MCF 10A (cell line): ENCODE data around the gene RNASE3. TPM values are rescaled to one million over a fixed set of nuclear protein-coding genes. Genes with fewer than 3 reads are reported as not detected.
"Not testable (repeated sequence)": the region's sequence is repeated elsewhere in the genome, so short reads cannot be mapped to it uniquely, and the experiment has no call there.

Experiments used
- BruUV-seq: library from RNA; stranded (reverse); fragments of 400-500 nt; replicated peaks from 2 replicates; lab custom pipeline; 2021; lab: Mats Ljungman, UMichigan
- CTCF ChIA-PET: fragments of 300-600 bp; sonication (Branson Sonifier 250); formaldehyde crosslinking; extraction: SDS; loops from one replicate; lab custom pipeline; 2021; ENCODE audit warnings: antibody characterized with exemption, inconsistent platforms; lab: Yijun Ruan, JAX
- POLR2A ChIA-PET: fragments of 300-600, 350-650 bp; sonication (Branson Sonifier 250); formaldehyde crosslinking; extraction: SDS; loops from one replicate; lab custom pipeline; 2020; ENCODE audit warnings: antibody characterized with exemption, inconsistent platforms; lab: Yijun Ruan, JAX
- DNase-seq: peaks from one replicate; pipeline ENCODE4 v3.0.0-alpha.2; 2018; ENCODE audit not compliant: unreplicated experiment
- H3K27ac Mint-ChIP-seq: one replicate; pipeline ENCODE4 v1.8.0; 2022; ENCODE audit warnings: mild to moderate bottlenecking, low read depth, mixed read lengths; ENCODE audit not compliant: unreplicated experiment
- H3K27me3 Mint-ChIP-seq: one replicate; pipeline ENCODE4 v1.8.0; 2022; ENCODE audit warnings: mixed read lengths; ENCODE audit not compliant: insufficient read depth, unreplicated experiment
- H3K36me3 Mint-ChIP-seq: one replicate; pipeline ENCODE4 v1.8.0; 2022; ENCODE audit warnings: mild to moderate bottlenecking, moderate library complexity, mixed read lengths; ENCODE audit not compliant: insufficient read depth, unreplicated experiment
- H3K4me1 Mint-ChIP-seq: one replicate; pipeline ENCODE4 v1.8.0; 2022; ENCODE audit warnings: mixed read lengths; ENCODE audit not compliant: insufficient read depth, unreplicated experiment
- H3K4me3 Mint-ChIP-seq: one replicate; pipeline ENCODE4 v1.8.0; 2022; ENCODE audit warnings: mild to moderate bottlenecking, moderate library complexity, mixed read lengths; ENCODE audit not compliant: unreplicated experiment
- H3K9me3 Mint-ChIP-seq: one replicate; pipeline ENCODE4 v1.8.0; 2022; ENCODE audit warnings: mixed read lengths; ENCODE audit not compliant: unreplicated experiment
- CTCF ChIP-seq: fragments of 200-600 bp; IDR thresholded peaks from one replicate; pipeline ENCODE4 v1.8.0; 2022; ENCODE audit warnings: antibody characterized with exemption, mild to moderate bottlenecking; ENCODE audit not compliant: unreplicated experiment
- intact Hi-C: fragments of 100-400 bp; cut with micrococcal nuclease; formaldehyde crosslinking; loops from 2 replicates; pipeline ENCODE4 v1.14.1; 2022
- total RNA-seq: library from RNA; stranded (reverse); gene quantifications from 2 replicates; pipeline ENCODE4 v1.2.3, GENCODE V29; 2022

RNASE3 gene
- total RNA-seq, 1 experiment from 2014 or later, result not detected

- Mint-ChIP-seq H3K4me1 (no peaks in the 10 kb centered on the region), H3K27me3 (peaks cover 59% of the 10 kb centered on the region), H3K9me3 (no peaks in the 10 kb centered on the region), H3K36me3 (no peaks in the 10 kb centered on the region), H3K4me3 (no peak overlapping the region), H3K27ac (no peak overlapping the region)
- ChIA-PET POLR2A (no interaction called here), CTCF (no interaction called here)
- BruUV-seq, result no TSS peak
- no peak for DNase-seq
- intact Hi-C loops, result no loop called here
- TF ChIP-seq CTCF, result no peak
Observed at GRCh38 chr14:20878695-20879094, 12.5 kb upstream of the RNASE3 start.

- H3K4me1 Mint-ChIP-seq, CTCF ChIA-PET, intact Hi-C loops, H3K27ac Mint-ChIP-seq, BruUV-seq, H3K4me3 Mint-ChIP-seq, H3K9me3 Mint-ChIP-seq, DNase-seq, POLR2A ChIA-PET, H3K36me3 Mint-ChIP-seq: not testable (repeated sequence)
- peaks cover 65% of the 10 kb centered on the region for H3K27me3 Mint-ChIP-seq
Observed at GRCh38 chr14:20881229-20881628, 10.0 kb upstream of the RNASE3 start.

GRCh38 chr14:20882787-20883186 lies 8.4 kb upstream of the RNASE3 start:
- H3K4me1 Mint-ChIP-seq, H3K4me3 Mint-ChIP-seq, BruUV-seq, POLR2A ChIA-PET, CTCF ChIA-PET, DNase-seq, H3K36me3 Mint-ChIP-seq, H3K9me3 Mint-ChIP-seq, H3K27ac Mint-ChIP-seq, intact Hi-C loops: not testable (repeated sequence)
- H3K27me3 Mint-ChIP-seq, result peaks cover 56% of the 10 kb centered on the region

GRCh38 chr14:20888411-20888810 lies 2.8 kb upstream of the RNASE3 start:
- H3K36me3 Mint-ChIP-seq, H3K4me1 Mint-ChIP-seq, H3K4me3 Mint-ChIP-seq, H3K27ac Mint-ChIP-seq, H3K9me3 Mint-ChIP-seq, BruUV-seq, intact Hi-C loops, POLR2A ChIA-PET, DNase-seq: not testable (repeated sequence)
- peaks cover 77% of the 10 kb centered on the region for H3K27me3 Mint-ChIP-seq
- CTCF ChIA-PET, result interaction anchor here (0.6 to 1.7 kb wide), 2 partner anchors 71 to 83 kb away, joined by 4 to 8 read pairs; no protein-coding TSS in a partner anchor

- H3K27me3 Mint-ChIP-seq, result peaks cover 81% of the 10 kb centered on the region
- intact Hi-C loops, DNase-seq, H3K36me3 Mint-ChIP-seq, POLR2A ChIA-PET, H3K4me1 Mint-ChIP-seq, H3K4me3 Mint-ChIP-seq, H3K27ac Mint-ChIP-seq, H3K9me3 Mint-ChIP-seq, BruUV-seq: not testable (repeated sequence)
- CTCF ChIA-PET, result interaction anchor here (0.7 kb wide), 1 partner anchor 77 kb away, joined by 3 read pairs; no protein-coding TSS in a partner anchor
Observed at GRCh38 chr14:20895322-20895721, 4.1 kb downstream of the RNASE3 start.

GRCh38 chr14:20904393-20905029 lies 13.3 kb downstream of the RNASE3 start:
- TF ChIP-seq CTCF, result no peak
- H3K4me1 Mint-ChIP-seq, result no peaks in the 10 kb centered on the region
- H3K27ac Mint-ChIP-seq, result no peak overlapping the region
- BruUV-seq, result no TSS peak
- no peaks in the 10 kb centered on the region for H3K9me3 Mint-ChIP-seq
- intact Hi-C loops, result no loop called here
- peaks cover 17% of the 10 kb centered on the region for H3K27me3 Mint-ChIP-seq
- H3K36me3 Mint-ChIP-seq, result no peaks in the 10 kb centered on the region
- no peak for DNase-seq
- ChIA-PET CTCF (no interaction called here), POLR2A (no interaction called here)
- no peak overlapping the region for H3K4me3 Mint-ChIP-seq
